Common myeloid progenitor, CD34-positive (primary cell): ENCODE results near the gene DNAH9. TPM values are rescaled to one million over a fixed set of nuclear protein-coding genes. Genes with fewer than 3 reads are reported as not detected.

Experiments used
- CTCF ChIA-PET: fragments of 350-600 bp; sonication (Branson Sonifier 250); formaldehyde crosslinking; loops from one replicate; lab custom pipeline; 2021; ENCODE audit warnings: antibody characterized with exemption; lab: Charles Lee
- POLR2A ChIA-PET: fragments of 350-600 bp; sonication (Branson Sonifier 250); formaldehyde crosslinking; loops from one replicate; lab custom pipeline; 2021; ENCODE audit warnings: antibody characterized with exemption; lab: Charles Lee
- DNase-seq, 3 donors: peaks; one replicate each; pipeline versions ENCODE4 v3.0.0 to v3.0.0-alpha.2; 2013
- H3K27ac ChIP-seq, 2 experiments: 1 replicate in 1 of 2; 2 replicates in 1 of 2; pipeline ENCODE4 v1.7.0; 2013; ENCODE audit warnings: inconsistent platforms in 2 of 2, low read length in 2 of 2, mild to moderate bottlenecking in 2 of 2, low read depth in 1 of 2, moderate library complexity in 1 of 2; ENCODE audit not compliant: severe bottlenecking in 2 of 2, insufficient read depth in 1 of 2, poor library complexity in 1 of 2
- H3K27me3 ChIP-seq, 5 experiments: replicated peaks in 2 of 5; 1 replicate in 3 of 5; 2 replicates in 2 of 5; pipeline versions ENCODE4 v1.6.1 to v1.7.0; 2013; ENCODE audit warnings: low read length in 4 of 5, mild to moderate bottlenecking in 2 of 5, moderate library complexity in 2 of 5, inconsistent platforms in 1 of 5; ENCODE audit not compliant: insufficient read depth in 5 of 5, control insufficient read depth in 4 of 5
- H3K36me3 ChIP-seq, 4 experiments: 1 replicate in 2 of 4; 2 replicates in 2 of 4; pipeline versions ENCODE4 v1.6.1 to v1.7.0; 2013; ENCODE audit warnings: low read length in 3 of 4, control low read depth in 1 of 4, mild to moderate bottlenecking in 1 of 4; ENCODE audit not compliant: control insufficient read depth in 4 of 4, insufficient read depth in 4 of 4
- H3K4me1 ChIP-seq, 4 experiments: 1 replicate in 3 of 4; 2 replicates in 1 of 4; pipeline versions ENCODE4 v1.6.1 to v1.7.1; 2013; ENCODE audit warnings: low read length in 3 of 4, mild to moderate bottlenecking in 3 of 4, control low read depth in 1 of 4, inconsistent platforms in 1 of 4, moderate library complexity in 1 of 4; ENCODE audit not compliant: control insufficient read depth in 4 of 4, insufficient read depth in 4 of 4; ENCODE audit errors: control extremely low read depth in 1 of 4
- H3K4me3 ChIP-seq, 7 experiments: 1 replicate in 4 of 7; 2 replicates in 3 of 7; pipeline versions ENCODE4 v1.5.1 to v1.7.0; 2013; ENCODE audit warnings: mild to moderate bottlenecking in 7 of 7, low read length in 6 of 7, moderate library complexity in 6 of 7, inconsistent platforms in 2 of 7, low read depth in 2 of 7, control low read depth in 1 of 7; ENCODE audit not compliant: insufficient read depth in 4 of 7, control insufficient read depth in 1 of 7; ENCODE audit errors: extremely low read depth in 1 of 7
- H3K9me3 ChIP-seq, 5 experiments: 1 replicate in 4 of 5; 2 replicates in 1 of 5; pipeline versions ENCODE4 v1.6.1 to v1.7.1; 2013; ENCODE audit warnings: low read length in 4 of 5, mild to moderate bottlenecking in 2 of 5, inconsistent platforms in 1 of 5, low read depth in 1 of 5, moderate library complexity in 1 of 5; ENCODE audit not compliant: control insufficient read depth in 4 of 5, insufficient read depth in 2 of 5; ENCODE audit errors: control extremely low read depth in 1 of 5
- WGBS: methylation state at CpG from one replicate; pipeline ENCODE4 v1.1.5; 2013; ENCODE audit not compliant: insufficient coverage; 5-methylcytosine and 5-hydroxymethylcytosine counted together
- polyA plus RNA-seq: library from polyadenylated mRNA; unstranded; fragments of 120-200 nt; gene quantifications from one replicate; pipeline ENCODE4 v1.2.1, GENCODE V29; 2013

DNAH9 gene
- 0.01 TPM for polyA plus RNA-seq

- H3K27ac ChIP-seq = no peak within 1 kb of the TSS
- H3K36me3 ChIP-seq = no peaks in the 10 kb centered on the region
- ChIA-PET CTCF (no interaction called here), POLR2A (interaction anchor here (0.5 kb wide), 1 partner anchor 46 kb away, joined by 3 read pairs; no protein-coding TSS in a partner anchor)
- WGBS = under 1% methylated on average over 62 of the region's 84 CpGs
- peaks cover 0 to 11% (median 7%) of the 10 kb centered on the region in 4 experiments for H3K4me1 ChIP-seq
- H3K4me3 ChIP-seq = peak within 1 kb of the TSS in 4 of 7 experiments; percentile 23 to 53 (median 50)
- H3K27me3 ChIP-seq = peaks cover 4 to 39% (median 15%) of the 10 kb centered on the region in 5 experiments
- DNase-seq = peak; percentile 71 to 86 (median 76)
- peaks cover 0 to 2% (median 0%) of the 10 kb centered on the region in 5 experiments for H3K9me3 ChIP-seq
Measured at GRCh38 chr17:11598274-11599221, at the start of gene DNAH9. DNAH9 (plus strand) TSS chr17:11598470; CDS start chr17:11598499, 29 bp downstream.

DNA sequence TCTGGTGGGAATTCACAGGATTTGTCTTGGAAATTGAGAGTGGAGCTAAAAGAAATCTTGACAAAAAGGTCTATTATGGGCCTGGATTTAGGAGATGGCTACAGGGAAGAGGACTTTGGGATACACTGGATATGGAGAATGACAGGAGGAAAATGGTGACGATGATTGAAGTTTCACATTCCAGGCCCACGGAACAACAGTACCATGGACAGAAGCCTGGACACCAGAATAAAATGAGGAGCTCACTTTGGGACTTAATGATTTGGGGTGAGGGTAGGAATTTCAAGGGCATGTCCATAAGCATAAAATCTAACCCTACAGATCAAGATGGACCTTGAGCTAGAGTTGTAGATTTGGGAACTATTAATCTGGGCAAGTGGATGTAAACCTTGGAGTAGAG lies 47.8 kb upstream of the DNAH9 start:
- H3K4me1 ChIP-seq = no peaks in the 10 kb centered on the region
- ChIA-PET POLR2A (no interaction called here), CTCF (no interaction called here)
- H3K36me3 ChIP-seq = no peaks in the 10 kb centered on the region
- no peak overlapping the region for H3K4me3 ChIP-seq
- no peak overlapping the region for H3K27ac ChIP-seq
- WGBS = 100% methylated on average over 1 of the region's 2 CpGs
- no peaks in the 10 kb centered on the region for H3K9me3 ChIP-seq
- no peaks in the 10 kb centered on the region for H3K27me3 ChIP-seq
- DNase-seq = no peak

GRCh38 chr17:11551442-11551841 lies 46.8 kb upstream of the DNAH9 start:
- H3K27ac ChIP-seq = no peak overlapping the region
- no peak overlapping the region for H3K4me3 ChIP-seq
- DNase-seq = no peak
- H3K27me3 ChIP-seq = no peaks in the 10 kb centered on the region
- CTCF ChIA-PET = no interaction called here
- no peaks in the 10 kb centered on the region for H3K36me3 ChIP-seq
- no peaks in the 10 kb centered on the region for H3K4me1 ChIP-seq
- H3K9me3 ChIP-seq = no peaks in the 10 kb centered on the region
- WGBS = 67% methylated on average over 6 of the region's 6 CpGs
- POLR2A ChIA-PET = no interaction called here

DNA sequence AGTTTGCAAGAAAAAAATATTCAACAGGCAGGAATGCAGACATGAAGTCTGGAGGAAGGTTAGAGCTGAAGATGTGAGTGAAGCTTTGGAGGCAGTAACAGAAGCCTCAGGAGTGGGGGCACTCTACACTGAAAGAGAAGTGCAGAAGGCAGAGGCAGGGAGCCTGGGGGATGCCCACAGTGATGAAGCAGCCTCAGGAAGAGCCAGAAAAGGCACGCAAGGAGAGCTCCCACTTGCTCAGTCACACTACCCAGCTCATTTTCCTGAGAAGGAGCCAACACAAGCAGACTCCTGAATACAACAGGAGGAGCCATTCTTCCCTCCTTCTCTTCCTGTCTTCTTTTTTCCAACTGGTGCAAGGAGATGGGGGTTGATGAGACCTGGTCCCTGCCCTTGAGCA lies 45.1 kb upstream of the DNAH9 start:
- no peak for DNase-seq
- ChIA-PET POLR2A (no interaction called here), CTCF (no interaction called here)
- Histone ChIP-seq H3K27ac (no peak overlapping the region), H3K4me1 (no peaks in the 10 kb centered on the region), H3K9me3 (peaks cover 0 to 3% (median 0%) of the 10 kb centered on the region in 5 experiments), H3K36me3 (no peaks in the 10 kb centered on the region), H3K27me3 (no peaks in the 10 kb centered on the region), H3K4me3 (no peak overlapping the region)
- 71% methylated on average over 1 of the region's 1 CpG for WGBS

DNA sequence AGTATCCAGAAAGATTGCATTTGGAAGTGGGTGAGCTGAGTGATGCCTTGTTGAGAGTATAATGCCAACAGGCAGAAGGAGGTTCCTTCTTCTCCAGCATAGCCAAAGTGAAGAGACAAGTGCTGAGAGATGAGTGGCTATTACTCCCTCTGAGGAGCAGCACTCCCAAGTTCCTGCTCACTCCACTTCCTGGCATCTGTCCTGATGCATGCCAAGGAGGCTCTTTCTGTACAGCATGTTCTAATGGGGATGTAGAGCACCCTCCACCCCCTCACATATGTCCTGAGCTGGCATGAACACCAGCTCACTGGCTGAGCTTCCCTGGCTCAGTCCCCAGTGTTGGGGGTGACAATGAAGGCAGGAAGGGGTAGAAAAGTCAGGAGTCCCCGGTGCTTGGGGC lies 44.2 kb upstream of the DNAH9 start:
- no peak for DNase-seq
- no peaks in the 10 kb centered on the region for H3K27me3 ChIP-seq
- peaks cover 0 to 3% (median 0%) of the 10 kb centered on the region in 5 experiments for H3K9me3 ChIP-seq
- WGBS = 80% methylated on average over 1 of the region's 1 CpG
- POLR2A ChIA-PET = no interaction called here
- H3K4me3 ChIP-seq = no peak overlapping the region
- no peaks in the 10 kb centered on the region for H3K36me3 ChIP-seq
- H3K4me1 ChIP-seq = no peaks in the 10 kb centered on the region
- no peak overlapping the region for H3K27ac ChIP-seq
- CTCF ChIA-PET = no interaction called here

DNA sequence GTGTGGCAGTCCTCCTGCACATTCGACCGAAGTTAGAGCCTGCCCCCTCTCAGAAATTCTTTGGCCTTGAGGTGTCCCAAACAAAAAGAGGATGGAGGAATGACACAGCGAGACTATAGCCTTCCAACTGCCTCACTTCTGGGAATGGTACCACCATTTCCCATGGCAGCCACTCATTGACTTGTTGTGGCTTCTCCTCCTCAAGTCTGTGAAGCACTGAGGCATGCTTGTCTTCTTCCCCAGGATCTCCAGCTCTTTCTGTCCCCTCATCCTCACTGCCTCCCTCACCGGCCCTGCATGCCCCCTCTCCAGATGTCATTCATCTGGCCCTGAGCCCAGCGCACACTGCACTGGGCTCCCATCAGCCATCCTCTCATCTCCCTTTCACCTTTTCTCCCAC lies 43.7 kb upstream of the DNAH9 start:
- 95% methylated on average over 5 of the region's 5 CpGs for WGBS
- CTCF ChIA-PET = no interaction called here
- POLR2A ChIA-PET = no interaction called here
- H3K4me1 ChIP-seq = no peaks in the 10 kb centered on the region
- peaks cover 0 to 4% (median 0%) of the 10 kb centered on the region in 5 experiments for H3K9me3 ChIP-seq
- H3K27ac ChIP-seq = no peak overlapping the region
- no peak for DNase-seq
- H3K4me3 ChIP-seq = no peak overlapping the region
- no peaks in the 10 kb centered on the region for H3K27me3 ChIP-seq
- H3K36me3 ChIP-seq = no peaks in the 10 kb centered on the region

GRCh38 chr17:11555530-11555929 lies 42.7 kb upstream of the DNAH9 start:
- ChIA-PET CTCF (no interaction called here), POLR2A (no interaction called here)
- 100% methylated on average over 1 of the region's 6 CpGs for WGBS
- H3K27ac ChIP-seq = no peak overlapping the region
- H3K4me3 ChIP-seq = no peak overlapping the region
- H3K9me3 ChIP-seq = peaks cover 0 to 4% (median 0%) of the 10 kb centered on the region in 5 experiments
- H3K27me3 ChIP-seq = no peaks in the 10 kb centered on the region
- H3K36me3 ChIP-seq = no peaks in the 10 kb centered on the region
- no peak for DNase-seq
- H3K4me1 ChIP-seq = no peaks in the 10 kb centered on the region
